Fibroblast of lung (primary cell): ENCODE results near the gene LARP4B.

Experiments
- CTCF ChIP-seq, 2 donors: IDR thresholded peaks in 1 of 2; conservative IDR thresholded peaks in 1 of 2; 1 replicate in 1 of 2; 2 replicates in 1 of 2; pipeline ENCODE4 v1.5.1; 2011 to 2012; ENCODE audit warnings: low read length in 2 of 2, control low read depth in 1 of 2, inconsistent platforms in 1 of 2, low read depth in 1 of 2, mild to moderate bottlenecking in 1 of 2
- EZH2 ChIP-seq: IDR thresholded peaks from 2 replicates; pipeline ENCODE4 v1.5.1; 2012; ENCODE audit warnings: low read length, control low read depth, mild to moderate bottlenecking; ENCODE audit errors: missing control alignments

- no peak for TF ChIP-seq CTCF (conservative IDR thresholded peaks at IDR 0.05 in 1 of 2, IDR thresholded peaks at IDR 0.05 in 1 of 2; ENCODE audit: low read depth in 1 of 2, low read length in 2 of 2)
- TF ChIP-seq EZH2 = no peak
Observed at GRCh38 chr10:818526-819220, 112.8 kb downstream of the LARP4B start.
